IPS-18a (cell line): ENCODE measurements around the gene LIAS.
"Not testable (repeated sequence)": the region's sequence is repeated elsewhere in the genome, so short reads cannot be mapped to it uniquely, and the experiment has no call there.

Experiments used
- H3K27ac ChIP-seq: one replicate; pipeline ENCODE4 v1.5.1; 2013; ENCODE audit warnings: low read length
- H3K27me3 ChIP-seq: one replicate; pipeline ENCODE4 v1.6.1; 2013; ENCODE audit warnings: mild to moderate bottlenecking, low read length; ENCODE audit not compliant: control insufficient read depth, insufficient read depth
- H3K36me3 ChIP-seq: one replicate; pipeline ENCODE4 v1.6.1; 2013; ENCODE audit warnings: low read depth, low read length; ENCODE audit not compliant: control insufficient read depth
- H3K4me1 ChIP-seq: one replicate; pipeline ENCODE4 v1.6.1; 2013; ENCODE audit warnings: low read depth, low read length; ENCODE audit not compliant: control insufficient read depth
- H3K4me3 ChIP-seq: one replicate; pipeline ENCODE4 v1.5.1; 2013; ENCODE audit warnings: low read length
- H3K9ac ChIP-seq: one replicate; pipeline ENCODE4 v1.6.1; 2013; ENCODE audit warnings: mild to moderate bottlenecking, low read length, moderate library complexity
- H3K9me3 ChIP-seq: one replicate; pipeline ENCODE4 v1.6.1; 2013; ENCODE audit warnings: low read depth, low read length; ENCODE audit not compliant: control insufficient read depth

Gene LIAS

DNA sequence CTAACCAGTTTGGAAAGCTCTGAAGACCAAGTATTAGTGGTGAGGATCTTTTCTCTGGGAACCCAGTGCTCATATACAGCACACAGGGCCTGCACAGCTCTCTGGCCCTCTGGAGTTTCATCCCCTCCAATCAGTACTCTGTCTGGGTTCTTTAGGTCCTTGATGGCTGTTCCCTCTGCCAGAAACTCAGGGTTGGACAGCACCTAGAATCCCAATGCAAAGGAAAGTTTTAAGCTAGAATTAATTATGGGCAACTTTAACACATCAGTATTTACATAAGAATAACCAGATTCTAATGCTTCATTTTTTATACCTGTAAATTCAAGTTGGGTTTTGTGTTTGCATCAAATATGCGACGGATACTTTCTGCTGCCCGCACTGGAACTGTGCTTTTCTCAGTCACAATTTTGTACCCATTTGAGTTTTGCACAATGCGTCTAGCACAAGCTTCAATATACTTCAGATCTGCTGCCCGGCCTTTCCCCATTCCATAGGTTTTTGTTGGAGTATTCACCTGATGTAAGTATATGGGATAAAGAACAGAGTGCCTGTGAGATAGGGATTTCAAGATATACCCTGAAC lies 51.6 kb downstream of the LIAS start:
- Histone ChIP-seq H3K4me1 (no peaks in the 10 kb centered on the region), H3K36me3 (peaks cover 74% of the 10 kb centered on the region), H3K27ac (no peak overlapping the region), H3K9me3 (no peaks in the 10 kb centered on the region), H3K4me3 (no peak overlapping the region), H3K9ac (no peak overlapping the region), H3K27me3 (no peaks in the 10 kb centered on the region)

- H3K27ac ChIP-seq, H3K9me3 ChIP-seq, H3K27me3 ChIP-seq, H3K4me3 ChIP-seq, H3K4me1 ChIP-seq, H3K9ac ChIP-seq: not testable (repeated sequence)
- peaks cover 47% of the 10 kb centered on the region for H3K36me3 ChIP-seq
These were observed 55.4 kb downstream of the LIAS start for GRCh38 chr4:39514266-39514665.

- H3K36me3 ChIP-seq = peaks cover 40% of the 10 kb centered on the region
- H3K27me3 ChIP-seq = no peaks in the 10 kb centered on the region
- no peak overlapping the region for H3K4me3 ChIP-seq
- H3K9ac ChIP-seq = no peak overlapping the region
- H3K4me1 ChIP-seq = no peaks in the 10 kb centered on the region
- H3K27ac ChIP-seq = no peak overlapping the region
- H3K9me3 ChIP-seq = no peaks in the 10 kb centered on the region
These were observed 56.1 kb downstream of the LIAS start for GRCh38 chr4:39514888-39515401.

DNA sequence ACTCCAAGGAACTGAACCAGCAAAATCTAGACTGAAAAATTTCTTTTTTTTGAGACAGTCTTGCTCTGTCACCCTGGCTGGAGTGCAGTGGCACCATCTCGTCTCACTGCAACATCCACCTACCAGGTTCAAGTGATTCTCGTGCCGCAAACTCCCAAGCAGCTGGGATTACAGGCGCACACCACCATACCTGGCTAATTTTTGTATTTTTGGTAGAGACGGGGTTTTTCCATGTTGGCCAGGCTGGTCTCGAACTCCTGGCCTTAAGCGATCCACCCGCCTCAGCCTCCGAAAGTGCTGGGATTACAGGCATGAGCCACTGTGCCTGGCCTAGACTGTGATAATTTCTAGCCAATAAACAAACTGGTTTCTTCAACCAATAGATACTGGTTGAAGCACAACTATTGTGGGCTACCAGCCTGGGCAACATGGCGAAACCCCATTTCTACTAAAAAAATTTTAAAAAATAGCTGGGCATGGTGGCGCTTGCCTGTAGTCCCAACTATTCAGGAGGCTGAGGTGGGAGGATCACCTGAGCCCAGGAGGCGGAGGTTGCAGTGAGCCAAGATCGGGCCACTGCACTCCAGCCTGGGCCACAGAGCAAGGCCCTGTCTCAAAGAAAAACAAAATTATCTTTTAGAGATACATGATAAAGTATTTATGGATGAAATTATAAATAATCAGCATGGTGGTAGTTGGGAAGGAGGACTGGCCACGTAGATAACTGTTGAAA lies 57.0 kb downstream of the LIAS start:
- not testable (repeated sequence) for H3K27ac ChIP-seq, H3K4me1 ChIP-seq, H3K27me3 ChIP-seq, H3K9ac ChIP-seq, H3K9me3 ChIP-seq, H3K4me3 ChIP-seq
- peaks cover 31% of the 10 kb centered on the region for H3K36me3 ChIP-seq

- Histone ChIP-seq H3K27ac (no peak overlapping the region), H3K27me3 (no peaks in the 10 kb centered on the region), H3K9ac (no peak overlapping the region), H3K36me3 (peaks cover 31% of the 10 kb centered on the region), H3K4me3 (no peak overlapping the region), H3K9me3 (no peaks in the 10 kb centered on the region), H3K4me1 (no peaks in the 10 kb centered on the region)
These were observed 57.6 kb downstream of the LIAS start for GRCh38 chr4:39516407-39516966.

GRCh38 chr4:39518484-39518883 lies 59.6 kb downstream of the LIAS start:
- H3K27me3 ChIP-seq = no peaks in the 10 kb centered on the region
- no peaks in the 10 kb centered on the region for H3K9me3 ChIP-seq

GRCh38 chr4:39521253-39521919 lies 62.5 kb downstream of the LIAS start:
- Histone ChIP-seq H3K36me3 (peaks cover 11% of the 10 kb centered on the region), H3K27ac (no peak overlapping the region), H3K9ac (no peak overlapping the region), H3K4me1 (peaks cover 4% of the 10 kb centered on the region), H3K27me3 (no peaks in the 10 kb centered on the region), H3K9me3 (no peaks in the 10 kb centered on the region), H3K4me3 (no peak overlapping the region)

More at GRCh38 chr4:39518484-39518883, 59.6 kb downstream of the LIAS start:
- H3K36me3 ChIP-seq = peaks cover 18% of the 10 kb centered on the region
- H3K4me1 ChIP-seq = no peaks in the 10 kb centered on the region
- no peak overlapping the region for H3K4me3 ChIP-seq
- H3K9ac ChIP-seq = no peak overlapping the region
- no peak overlapping the region for H3K27ac ChIP-seq

GRCh38 chr4:39522068-39522467 lies 63.2 kb downstream of the LIAS start:
- Histone ChIP-seq H3K36me3 (peaks cover 11% of the 10 kb centered on the region), H3K4me1 (peaks cover 4% of the 10 kb centered on the region), H3K27me3 (no peaks in the 10 kb centered on the region), H3K9ac (no peak overlapping the region), H3K27ac (no peak overlapping the region), H3K4me3 (no peak overlapping the region), H3K9me3 (no peaks in the 10 kb centered on the region)

GRCh38 chr4:39524161-39524957 lies 65.5 kb downstream of the LIAS start:
- Histone ChIP-seq H3K36me3 (no peaks in the 10 kb centered on the region), H3K9ac (no peak overlapping the region), H3K27ac (no peak overlapping the region), H3K27me3 (no peaks in the 10 kb centered on the region), H3K4me3 (no peak overlapping the region), H3K4me1 (peaks cover 4% of the 10 kb centered on the region), H3K9me3 (no peaks in the 10 kb centered on the region)

GRCh38 chr4:39525822-39526690 lies 67.2 kb downstream of the LIAS start:
- Histone ChIP-seq H3K4me3 (peak overlapping the region; percentile 90), H3K9me3 (peaks cover 8% of the 10 kb centered on the region), H3K27me3 (no peaks in the 10 kb centered on the region), H3K36me3 (no peaks in the 10 kb centered on the region), H3K4me1 (peaks cover 4% of the 10 kb centered on the region), H3K27ac (no peak overlapping the region), H3K9ac (peak overlapping the region; percentile 83)
